GM12872 (cell line): ENCODE data around the gene AKAP6.

Experiments
- CTCF ChIP-seq: IDR thresholded peaks from 3 replicates; pipeline ENCODE4 v1.5.1; 2011; ENCODE audit warnings: low read depth, mild to moderate bottlenecking, low read length, moderate library complexity; ENCODE audit not compliant: insufficient read depth

Gene AKAP6

DNA sequence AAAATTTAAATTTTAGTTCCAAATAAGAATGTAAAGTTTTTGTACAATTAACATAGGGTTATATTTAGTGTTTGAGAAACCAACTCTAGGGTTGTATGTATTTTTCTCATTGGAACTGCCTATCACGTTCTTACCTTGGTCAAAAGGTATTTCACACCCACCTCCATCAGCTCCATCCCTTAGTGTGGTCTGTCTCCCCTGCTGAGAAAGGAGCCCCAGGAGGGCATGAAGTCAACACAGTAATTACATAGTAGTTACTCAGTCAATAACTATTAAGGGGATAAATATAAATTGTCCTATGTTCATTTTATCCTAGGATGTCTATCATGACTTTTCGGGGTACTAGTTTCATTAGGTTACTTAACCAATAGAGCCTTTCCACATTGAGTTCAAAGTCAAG lies 106.3 kb downstream of the AKAP6 start:
- TF ChIP-seq CTCF, result no peak

DNA sequence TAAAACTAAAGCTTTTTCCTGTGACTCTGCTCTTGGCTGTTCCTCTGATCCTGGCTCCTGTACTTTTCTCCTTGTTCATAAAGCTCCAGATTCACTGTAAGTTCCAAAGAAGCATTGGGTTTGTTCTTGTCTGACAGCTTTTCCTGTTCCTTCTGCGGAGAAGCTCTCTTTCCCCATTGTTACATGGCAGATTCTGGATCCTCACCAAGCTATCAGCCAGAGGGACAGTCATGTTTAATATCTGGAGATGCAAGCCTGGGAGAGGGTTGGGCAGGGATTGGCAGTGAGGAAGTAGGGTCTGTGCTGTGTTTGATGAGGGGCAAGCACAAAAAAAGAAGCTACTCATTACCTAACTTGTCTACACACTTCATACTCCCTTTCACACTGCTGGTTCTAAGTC lies 107.9 kb downstream of the AKAP6 start:
- TF ChIP-seq CTCF, result no peak

DNA sequence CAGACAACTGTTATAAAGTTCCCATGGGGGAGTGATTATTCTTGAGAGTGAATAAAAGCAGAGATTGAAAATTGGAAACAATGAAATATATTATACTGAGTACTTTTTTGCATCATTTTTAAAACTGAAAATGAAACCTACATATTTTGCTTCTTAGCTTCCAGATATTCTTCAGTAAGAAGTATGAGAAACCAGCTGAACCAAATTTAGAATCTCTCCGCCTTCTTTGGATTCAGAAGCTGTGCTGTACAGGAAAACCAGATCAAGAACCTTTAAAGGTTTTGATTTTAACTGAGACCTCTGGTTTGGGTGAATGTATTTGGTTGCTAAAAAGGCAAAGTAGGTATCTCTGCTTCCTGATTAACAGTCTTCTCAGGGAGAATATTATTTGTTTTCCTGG lies 109.4 kb downstream of the AKAP6 start:
- no peak for TF ChIP-seq CTCF

GRCh38 chr14:32443890-32444661 lies 115.0 kb downstream of the AKAP6 start:
- no peak for TF ChIP-seq CTCF

DNA sequence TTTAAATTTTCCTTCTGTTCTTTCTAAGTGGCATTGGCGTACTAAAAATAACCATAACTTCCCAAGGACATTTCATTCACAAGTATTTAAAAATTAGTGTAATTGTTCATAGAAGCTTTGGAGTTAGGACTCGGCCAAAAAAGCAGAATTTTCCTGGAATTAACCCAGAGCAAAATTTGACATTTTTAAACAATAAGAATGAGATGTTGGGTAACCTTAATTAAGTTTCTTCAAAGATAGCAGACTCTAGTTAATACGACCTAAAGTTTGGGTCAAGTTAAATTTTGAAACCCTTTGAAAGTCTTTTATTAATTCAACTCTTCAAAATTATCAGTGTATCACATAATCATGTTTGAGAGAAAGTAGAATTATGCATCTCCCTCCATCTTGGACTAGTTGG lies 118.3 kb downstream of the AKAP6 start:
- TF ChIP-seq CTCF, result no peak

DNA sequence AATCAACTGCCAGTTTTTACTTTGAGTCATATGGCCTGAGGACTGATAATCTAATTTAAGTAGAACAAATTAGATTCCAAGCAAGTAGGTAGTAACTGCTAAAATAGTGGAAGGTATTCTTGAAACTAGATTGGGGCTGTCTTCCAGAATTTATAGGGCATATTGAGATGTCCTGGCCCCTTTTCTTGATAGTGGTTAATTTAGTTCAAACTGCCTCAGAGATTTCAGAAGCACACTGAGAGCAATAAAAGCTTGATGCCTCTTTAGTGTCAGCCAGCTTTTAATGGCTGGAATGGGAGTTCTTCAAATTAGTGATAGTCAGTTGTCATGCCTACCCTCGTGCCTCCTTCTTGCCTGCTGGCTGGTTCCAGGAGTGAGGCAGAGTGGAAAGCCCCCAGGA lies 120.5 kb downstream of the AKAP6 start:
- TF ChIP-seq CTCF, result no peak

GRCh38 chr14:32450919-32451675 lies 122.0 kb downstream of the AKAP6 start:
- TF ChIP-seq CTCF, result no peak
